Right atrium auricular region (tissue), 2 donors: ENCODE results near the gene ATG2A. TPM values are rescaled to one million over a fixed set of nuclear protein-coding genes. Genes with fewer than 3 reads are reported as not detected.

Experiments used
- DNase-seq: peaks from one replicate; pipeline ENCODE4 v3.0.0-alpha.2; 2019; ENCODE audit warnings: low spot score
- H3K27ac ChIP-seq, 2 donors: fragments of 200-600 bp; sonication (generic); 1 replicate in 1 of 2; 2 replicates in 1 of 2; pipeline ENCODE4 v1.5.1; 2016 to 2019
- H3K27me3 ChIP-seq, 2 donors: fragments of 200-600 bp; sonication (generic); one replicate each; pipeline versions ENCODE4 v1.5.1 to v1.6.0; 2017 to 2019
- H3K36me3 ChIP-seq: fragments of 200-600 bp; sonication (generic); one replicate; pipeline ENCODE4 v1.5.1; 2016
- H3K4me1 ChIP-seq, 2 donors: fragments of 200-600 bp; sonication (generic); one replicate each; pipeline versions ENCODE4 v1.5.1 to v1.6.0; 2017 to 2019
- H3K4me3 ChIP-seq, 2 donors: fragments of 200-600 bp; sonication (generic); 1 replicate in 1 of 2; 2 replicates in 1 of 2; pipeline ENCODE4 v1.5.1; 2017 to 2019; ENCODE audit warnings: mild to moderate bottlenecking in 1 of 2, moderate library complexity in 1 of 2
- H3K9me3 ChIP-seq, 2 donors: fragments of 200-600 bp; sonication (generic); one replicate each; pipeline ENCODE4 v1.5.1; 2019
- CTCF ChIP-seq, 2 donors: fragments of 200-600 bp; sonication (generic); IDR thresholded peaks; one replicate each; pipeline ENCODE4 v1.5.1; 2019; ENCODE audit warnings: antibody characterized with exemption in 2 of 2
- total RNA-seq, 2 donors: library from RNA; depleted of rRNA; stranded (reverse); fragments of >200 nt; gene quantifications; one replicate each; pipeline ENCODE4 v1.1.0, GENCODE V29; 2016

ATG2A gene
- total RNA-seq, 2 donors from 2014 or later = 16.0 to 24.1 TPM

GRCh38 chr11:64896448-64897022, 20.5 kb downstream of the ATG2A start:
- Histone ChIP-seq H3K9me3 (no peaks in the 10 kb centered on the region), H3K4me3 (no peak overlapping the region), H3K36me3 (peaks cover 38% of the 10 kb centered on the region), H3K4me1 (peaks cover 0 to 24% of the 10 kb centered on the region in 2 donors), H3K27me3 (no peaks in the 10 kb centered on the region), H3K27ac (no peak overlapping the region)
- no peak for DNase-seq
- no peak for TF ChIP-seq CTCF (IDR thresholded peaks at IDR 0.05)

GRCh38 chr11:64894812-64895452, 22.1 kb downstream of the ATG2A start:
- Histone ChIP-seq H3K4me1 (peaks cover 0 to 24% of the 10 kb centered on the region in 2 donors), H3K27me3 (no peaks in the 10 kb centered on the region), H3K9me3 (no peaks in the 10 kb centered on the region), H3K27ac (no peak overlapping the region), H3K36me3 (peaks cover 26% of the 10 kb centered on the region), H3K4me3 (no peak overlapping the region)
- TF ChIP-seq CTCF (IDR thresholded peaks at IDR 0.05) = no peak
- no peak for DNase-seq

GRCh38 chr11:64894070-64894811, 22.8 kb downstream of the ATG2A start:
- H3K36me3 ChIP-seq = peaks cover 25% of the 10 kb centered on the region
- no peak overlapping the region for H3K27ac ChIP-seq
- H3K9me3 ChIP-seq = no peaks in the 10 kb centered on the region
- peak; percentile 83 to 93 for TF ChIP-seq CTCF (IDR thresholded peaks at IDR 0.05)
- H3K4me3 ChIP-seq = no peak overlapping the region
- no peaks in the 10 kb centered on the region for H3K27me3 ChIP-seq
- peak; percentile 78 for DNase-seq
- peaks cover 0 to 25% of the 10 kb centered on the region in 2 donors for H3K4me1 ChIP-seq

GRCh38 chr11:64893194-64894069, 23.6 kb downstream of the ATG2A start:
- Histone ChIP-seq H3K4me3 (no peak overlapping the region), H3K4me1 (peaks cover 0 to 33% of the 10 kb centered on the region in 2 donors), H3K27ac (peak overlapping the region in 1 of 2 donors; percentile 32), H3K9me3 (no peaks in the 10 kb centered on the region), H3K36me3 (peaks cover 19% of the 10 kb centered on the region), H3K27me3 (no peaks in the 10 kb centered on the region)
- TF ChIP-seq CTCF (IDR thresholded peaks at IDR 0.05) = no peak
- no peak for DNase-seq

- H3K27ac ChIP-seq = peak overlapping the region in 1 of 2 donors; percentile 27
- no peak for TF ChIP-seq CTCF (IDR thresholded peaks at IDR 0.05)
- peaks cover 0 to 39% of the 10 kb centered on the region in 2 donors for H3K4me1 ChIP-seq
Observed at GRCh38 chr11:64892838-64893193, 24.2 kb downstream of the ATG2A start.

More at GRCh38 chr11:64892838-64893193, 24.2 kb downstream of the ATG2A start:
- Histone ChIP-seq H3K4me3 (no peak overlapping the region), H3K9me3 (no peaks in the 10 kb centered on the region), H3K36me3 (peaks cover 13% of the 10 kb centered on the region), H3K27me3 (no peaks in the 10 kb centered on the region)
- no peak for DNase-seq
